Measurements from ENCODE around the gene ARL17A.
"Not testable (repeated sequence)": the region's sequence is repeated elsewhere in the genome, so short reads cannot be mapped to it uniquely, and the experiment has no call there.

DNA sequence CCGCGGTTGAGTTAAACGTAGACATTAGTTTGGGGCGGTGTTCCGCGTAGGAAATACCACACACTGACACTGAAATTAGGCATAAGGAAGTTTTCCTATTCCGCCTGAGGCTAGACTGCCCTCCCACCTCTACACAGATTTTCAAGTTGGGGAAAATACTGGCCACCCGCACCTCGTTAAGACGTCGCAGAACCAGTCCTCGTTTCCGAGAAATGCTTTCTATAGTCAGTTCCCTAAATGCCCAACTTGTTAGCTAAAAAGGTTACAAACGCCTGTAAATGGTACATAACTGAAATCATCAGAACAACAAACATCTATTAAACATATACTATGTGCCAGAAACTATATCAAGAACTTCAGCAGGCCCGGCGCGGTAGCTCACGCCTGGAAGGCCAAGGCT is 591 bp upstream of the ARL17A start:
- TF ChIP-seq, protein P1, sequence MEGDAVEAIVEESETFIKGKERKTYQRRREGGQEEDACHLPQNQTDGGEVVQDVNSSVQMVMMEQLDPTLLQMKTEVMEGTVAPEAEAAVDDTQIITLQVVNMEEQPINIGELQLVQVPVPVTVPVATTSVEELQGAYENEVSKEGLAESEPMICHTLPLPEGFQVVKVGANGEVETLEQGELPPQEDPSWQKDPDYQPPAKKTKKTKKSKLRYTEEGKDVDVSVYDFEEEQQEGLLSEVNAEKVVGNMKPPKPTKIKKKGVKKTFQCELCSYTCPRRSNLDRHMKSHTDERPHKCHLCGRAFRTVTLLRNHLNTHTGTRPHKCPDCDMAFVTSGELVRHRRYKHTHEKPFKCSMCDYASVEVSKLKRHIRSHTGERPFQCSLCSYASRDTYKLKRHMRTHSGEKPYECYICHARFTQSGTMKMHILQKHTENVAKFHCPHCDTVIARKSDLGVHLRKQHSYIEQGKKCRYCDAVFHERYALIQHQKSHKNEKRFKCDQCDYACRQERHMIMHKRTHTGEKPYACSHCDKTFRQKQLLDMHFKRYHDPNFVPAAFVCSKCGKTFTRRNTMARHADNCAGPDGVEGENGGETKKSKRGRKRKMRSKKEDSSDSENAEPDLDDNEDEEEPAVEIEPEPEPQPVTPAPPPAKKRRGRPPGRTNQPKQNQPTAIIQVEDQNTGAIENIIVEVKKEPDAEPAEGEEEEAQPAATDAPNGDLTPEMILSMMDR (IDR thresholded peaks at IDR 0.05), result not testable (repeated sequence)
- not testable (repeated sequence) for TF ChIP-seq POLR2AphosphoS5 (IDR thresholded peaks at IDR 0.05); POLR2A (IDR thresholded peaks at IDR 0.05; ENCODE audit: low read depth); EP300 (IDR thresholded peaks at IDR 0.05)

All from esophagus muscularis mucosa (tissue), 4 donors.